HG02870 (cell line): ENCODE measurements around the gene GSTK1.
A peak's percentile ranks its signal among the peaks of the same experiment; 100 is the strongest.
"Not testable (repeated sequence)": the region's sequence is repeated elsewhere in the genome, so short reads cannot be mapped to it uniquely, and the experiment has no call there.

Source experiments
- ATAC-seq: cut with Tn5 transposase; IDR thresholded peaks from one replicate; pipeline ENCODE4 v1.9.1; 2021; ENCODE audit warnings: mild to moderate bottlenecking, moderate library complexity; ENCODE audit not compliant: unreplicated experiment

Gene GSTK1

GRCh38 chr7:143263266-143264195 is at the start of gene GSTK1:
Gene GSTK1 (plus strand): TSS chr7:143263441. CDS start chr7:143263514, 73 bp downstream.
- peak; percentile 95 for ATAC-seq

- ATAC-seq: not testable (repeated sequence)
Measured at GRCh38 chr7:143213478-143213877, 49.8 kb upstream of the GSTK1 start.

- peak; percentile 90 for ATAC-seq
Measured at GRCh38 chr7:143214789-143215679, 48.2 kb upstream of the GSTK1 start.

- no peak for ATAC-seq
Measured at GRCh38 chr7:143216151-143216550, 47.1 kb upstream of the GSTK1 start.

DNA sequence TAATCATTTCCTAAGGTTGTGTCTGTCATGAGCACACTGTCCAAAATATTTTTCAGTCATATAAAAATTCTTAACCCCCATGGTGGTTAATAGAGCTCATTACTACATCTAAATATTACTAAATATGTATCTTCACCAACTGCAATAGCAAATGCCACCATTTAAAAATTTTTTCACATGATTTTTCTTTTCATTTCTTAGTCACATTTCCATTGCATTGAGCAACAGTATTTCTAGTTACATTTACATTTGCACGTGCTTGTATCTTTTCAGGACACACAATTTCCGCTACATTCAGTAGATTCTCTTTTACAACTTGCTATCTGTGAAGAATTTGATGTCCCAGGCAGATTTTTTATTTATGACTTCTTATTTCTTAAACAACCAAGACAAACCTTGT is 46.6 kb upstream of the GSTK1 start:
- ATAC-seq: no peak

DNA sequence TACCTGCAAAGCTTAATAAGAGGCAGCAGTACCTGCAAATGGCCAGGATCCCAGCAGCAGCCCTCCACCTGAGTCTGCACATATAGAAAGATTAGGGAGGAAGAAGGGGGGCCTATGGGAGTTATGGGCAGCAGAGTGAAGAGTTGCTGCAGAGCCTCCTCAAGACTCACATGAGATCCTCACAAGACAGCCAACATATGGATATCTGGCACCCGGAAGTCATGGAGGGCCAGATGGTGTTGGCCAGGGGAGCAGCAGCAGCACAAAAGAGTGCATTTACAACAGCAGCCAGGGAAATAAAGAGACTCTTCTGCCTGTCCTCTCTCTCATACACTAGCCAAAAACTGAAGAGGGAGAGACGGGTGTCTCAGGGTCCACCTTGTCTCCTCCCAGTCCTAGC is 45.4 kb upstream of the GSTK1 start:
- no peak for ATAC-seq

DNA sequence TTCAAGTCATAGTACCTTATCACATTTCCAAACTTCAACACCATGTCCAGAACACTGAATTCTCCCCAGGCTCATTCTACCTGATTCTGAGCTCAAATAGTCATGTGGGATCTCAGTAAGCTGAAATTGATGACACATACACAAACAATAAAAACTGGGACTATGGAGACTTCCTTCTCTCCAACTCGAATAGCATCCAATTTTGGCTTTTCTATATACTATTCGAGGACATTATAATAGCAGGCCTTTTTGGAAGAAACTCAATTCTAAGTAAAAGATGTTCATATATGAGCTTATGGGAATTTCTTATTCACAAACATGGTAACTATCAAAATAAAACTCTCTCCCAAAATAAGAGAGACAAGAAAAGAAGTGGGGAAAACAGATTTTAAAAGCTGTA is 42.0 kb upstream of the GSTK1 start:
- ATAC-seq: no peak

GRCh38 chr7:143221737-143222136 is 41.5 kb upstream of the GSTK1 start, which contains the start of gene TAS2R40:
Gene TAS2R40 (plus strand): TSS chr7:143222037. CDS start chr7:143222079, 42 bp downstream.
- no peak for ATAC-seq

- ATAC-seq: no peak
Measured at GRCh38 chr7:143222782-143223181, 40.5 kb upstream of the GSTK1 start.

- ATAC-seq: no peak
Measured at GRCh38 chr7:143223784-143224183, 39.5 kb upstream of the GSTK1 start.

GRCh38 chr7:143225047-143225446 is 38.2 kb upstream of the GSTK1 start:
- no peak for ATAC-seq

GRCh38 chr7:143227806-143228205 is 35.4 kb upstream of the GSTK1 start:
- no peak for ATAC-seq

GRCh38 chr7:143229054-143229790 is 34.0 kb upstream of the GSTK1 start:
- ATAC-seq: no peak

- no peak for ATAC-seq
Measured at GRCh38 chr7:143230602-143231457, 32.4 kb upstream of the GSTK1 start.

- ATAC-seq: no peak
Measured at GRCh38 chr7:143233816-143234532, 29.3 kb upstream of the GSTK1 start.

DNA sequence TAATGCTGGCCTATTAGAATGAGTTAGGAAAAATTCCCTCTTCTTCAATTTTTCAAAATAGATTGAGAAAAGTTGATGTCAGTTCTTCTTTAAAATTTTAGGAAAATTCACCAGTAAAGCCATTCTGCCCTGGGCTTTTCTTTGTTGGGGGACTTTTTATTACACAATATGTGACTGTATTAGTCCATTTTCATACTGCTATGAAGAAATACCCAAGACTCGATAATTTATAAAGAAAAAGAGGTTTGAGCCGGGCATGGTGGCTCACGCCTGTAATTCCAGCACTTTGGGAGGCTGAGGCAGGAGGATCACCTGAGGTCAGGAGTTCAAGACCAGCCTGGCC is 28.7 kb upstream of the GSTK1 start:
- no peak for ATAC-seq

DNA sequence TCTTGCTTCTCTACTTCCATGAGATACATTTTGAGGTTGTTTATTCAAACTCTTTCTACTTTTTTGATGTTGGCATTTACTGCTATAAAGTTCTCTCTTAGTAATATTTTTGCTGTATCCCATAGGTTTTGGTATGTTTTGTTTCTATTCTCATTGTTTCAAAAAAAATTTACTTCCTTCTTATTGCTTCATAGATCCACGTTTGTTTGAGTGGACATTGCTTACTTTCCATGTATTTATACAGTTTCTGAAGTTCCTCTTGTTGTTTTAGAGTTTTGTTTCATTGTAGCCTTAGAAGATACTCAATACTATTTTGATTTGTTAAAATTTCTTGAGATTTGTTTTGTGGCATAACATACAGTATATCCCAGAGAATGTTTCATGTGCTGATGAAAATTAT is 27.7 kb upstream of the GSTK1 start:
- no peak for ATAC-seq

- no peak for ATAC-seq
Measured at GRCh38 chr7:143236408-143236990, 26.7 kb upstream of the GSTK1 start.

DNA sequence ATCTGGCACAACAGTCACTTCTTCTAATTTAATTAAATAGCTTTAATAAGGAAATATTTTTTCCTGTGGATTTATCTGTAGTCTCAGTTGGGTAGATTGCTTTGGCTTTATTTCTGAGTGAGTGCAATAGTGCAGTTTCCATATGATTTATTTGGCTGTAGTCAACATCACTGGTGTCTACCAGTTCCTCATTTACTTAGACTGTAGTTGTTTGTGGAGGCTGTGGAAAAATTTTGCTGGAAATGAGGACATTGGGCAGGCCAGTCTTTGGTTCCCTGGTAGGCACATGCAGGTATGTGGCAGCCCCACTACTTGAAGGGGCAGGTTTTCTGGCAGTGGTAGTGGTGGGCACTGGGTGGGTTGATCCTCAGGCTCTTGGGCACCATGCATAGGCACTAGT is 25.9 kb upstream of the GSTK1 start:
- ATAC-seq: no peak
